ENCODE results near the gene ZBTB5.
"Not testable (repeated sequence)": the region's sequence is repeated elsewhere in the genome, so short reads cannot be mapped to it uniquely, and the experiment has no call there.

ZBTB5 gene

GRCh38 chr9:37447111-37447510 lies 18.1 kb downstream of the ZBTB5 start:
- DNase-seq = no peak

DNA sequence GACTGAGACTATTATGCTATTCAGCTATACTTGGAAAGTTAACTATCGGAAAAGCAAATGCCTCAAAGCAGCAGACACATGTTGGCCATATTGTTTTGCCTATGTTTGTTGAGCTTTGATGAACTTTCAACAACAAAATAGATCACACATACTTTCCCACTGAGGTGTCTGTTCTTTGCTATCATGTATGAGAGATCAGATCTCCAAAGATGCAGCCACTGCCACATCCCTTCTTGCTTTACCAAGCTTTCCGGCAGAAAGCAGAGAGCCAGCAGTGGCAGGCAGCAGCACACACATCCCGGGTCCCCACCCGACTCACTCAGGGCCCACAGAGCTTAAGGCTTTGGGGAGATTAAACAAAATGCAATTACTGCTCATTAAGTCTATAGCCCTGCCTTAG lies 18.8 kb downstream of the ZBTB5 start:
- DNase-seq = no peak

DNA sequence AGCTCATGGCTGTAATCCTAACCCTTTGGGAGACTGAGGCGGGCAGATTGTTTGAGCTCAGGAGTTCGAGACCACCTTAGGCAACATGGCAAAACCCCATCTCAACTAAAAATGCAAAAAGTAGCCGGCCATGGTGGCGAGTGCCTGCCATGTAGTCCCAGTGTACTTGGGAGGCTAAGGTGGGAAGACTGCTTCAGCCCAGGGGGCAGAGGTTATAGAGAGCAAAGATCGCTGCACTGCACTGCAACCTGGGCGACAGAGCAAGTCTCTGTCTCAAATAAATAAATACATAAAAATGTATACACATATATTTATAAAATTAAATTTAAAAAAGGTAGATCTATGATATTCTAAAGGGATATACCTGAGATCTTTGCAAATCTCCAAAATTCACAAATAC lies 19.4 kb downstream of the ZBTB5 start:
- DNase-seq = no peak

DNA sequence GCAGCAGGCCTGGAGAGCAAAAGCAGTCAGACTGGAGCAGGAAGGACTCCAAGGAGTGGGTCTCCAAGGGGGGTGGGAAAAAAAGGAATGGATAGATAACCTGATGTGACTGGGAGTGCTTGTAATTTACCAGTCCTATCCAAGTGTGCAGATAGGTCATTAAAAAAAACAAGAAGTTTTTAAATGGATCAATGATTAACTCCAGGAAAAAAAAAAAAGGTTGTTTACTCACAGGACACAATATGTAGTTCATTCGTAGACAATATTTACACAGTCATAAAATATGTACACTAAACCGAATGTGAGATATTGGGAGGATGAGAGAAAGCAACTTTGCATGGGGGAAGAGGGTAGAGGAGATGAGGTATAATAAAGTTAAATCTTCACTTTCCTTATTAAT lies 20.4 kb downstream of the ZBTB5 start:
- no peak for DNase-seq

DNA sequence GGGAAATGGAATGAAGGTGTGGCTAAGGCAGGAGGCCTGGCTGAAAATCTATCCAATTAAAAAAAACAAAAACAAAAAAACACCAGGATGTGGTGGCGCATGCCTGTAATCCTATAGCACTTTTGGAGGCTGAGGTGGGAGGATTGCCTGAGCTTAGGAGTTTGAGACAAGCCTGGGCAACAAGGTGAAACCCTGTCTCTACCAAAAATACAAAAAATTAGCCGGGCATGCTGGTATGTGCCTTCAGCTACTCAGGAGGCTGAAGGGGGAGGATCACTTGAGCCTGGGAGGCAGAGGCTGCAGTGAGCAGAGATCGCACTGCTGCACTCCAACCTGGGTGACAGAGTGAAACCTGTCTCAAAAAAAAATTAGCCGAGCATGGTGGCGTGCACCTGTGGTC lies 21.7 kb downstream of the ZBTB5 start:
- DNase-seq = no peak

GRCh38 chr9:37442556-37442955 lies 22.7 kb downstream of the ZBTB5 start:
- no peak for DNase-seq

DNA sequence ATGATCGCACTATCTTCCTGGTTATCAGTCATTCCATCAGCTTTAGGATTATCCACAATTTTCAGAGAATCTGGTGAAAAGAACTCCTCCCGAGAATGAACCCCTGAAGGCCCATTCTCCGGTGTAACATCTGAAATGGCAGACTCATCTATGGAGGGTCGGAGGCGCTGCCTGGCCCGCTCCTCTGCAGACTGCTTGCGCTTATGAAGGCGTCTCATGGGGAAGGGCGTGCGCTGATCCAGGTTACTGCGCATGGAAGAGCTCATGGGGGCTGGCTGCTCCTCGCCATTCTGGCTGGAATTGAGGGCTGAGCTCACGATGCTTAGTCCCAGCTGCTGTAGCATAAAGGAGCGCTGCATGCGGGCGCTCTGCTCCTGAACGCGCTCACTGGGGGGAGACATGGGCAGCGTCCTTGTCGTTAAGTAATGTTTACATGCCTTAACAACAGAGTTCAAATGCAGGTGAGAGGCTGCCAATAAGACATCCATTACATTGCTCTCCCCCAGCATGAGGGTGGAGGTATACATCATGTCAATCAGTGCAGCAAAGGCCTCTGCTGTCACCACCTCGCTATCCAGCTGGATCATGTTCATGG lies 23.4 kb downstream of the ZBTB5 start:
- DNase-seq = no peak

DNA sequence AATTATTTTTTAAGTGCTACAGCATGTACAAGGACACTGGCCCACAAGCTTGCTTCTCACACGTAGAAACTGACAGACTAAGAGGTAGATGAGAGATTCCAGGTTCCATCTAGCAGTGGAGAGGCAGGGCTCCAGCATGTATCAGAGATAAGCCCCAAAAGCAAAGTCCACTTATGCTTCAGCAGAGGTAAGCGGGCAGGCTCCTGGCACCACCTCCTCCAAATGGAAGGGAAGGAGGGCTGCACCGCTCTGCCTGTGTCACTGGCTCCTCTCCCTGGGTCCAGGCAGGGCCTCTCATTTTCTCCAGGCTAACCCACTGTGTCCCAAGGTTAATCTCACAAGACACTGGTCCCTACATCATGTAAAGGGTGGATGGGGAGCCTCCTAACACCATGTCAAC lies 26.9 kb downstream of the ZBTB5 start:
- DNase-seq = no peak

DNA sequence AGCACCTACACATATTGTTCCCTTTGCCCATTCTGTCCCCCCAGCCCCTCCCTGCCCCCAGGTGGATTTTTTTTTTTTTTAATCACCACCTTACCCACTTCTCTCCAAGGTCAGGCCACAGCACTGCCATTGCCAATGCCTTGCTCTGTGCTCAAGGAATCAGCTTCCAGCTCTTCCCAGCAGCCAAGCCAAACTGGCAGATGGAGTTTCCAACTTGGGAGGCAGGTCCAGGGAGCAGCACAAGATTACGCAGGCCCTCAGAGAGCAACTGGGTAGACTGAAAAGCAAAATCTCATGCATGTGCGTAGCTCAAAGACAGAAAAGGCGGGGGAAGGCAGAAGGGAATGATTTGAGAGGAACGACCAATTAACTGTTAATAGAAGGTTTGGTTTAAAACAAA lies 27.6 kb downstream of the ZBTB5 start:
- DNase-seq = no peak

- DNase-seq = no peak
Observed at GRCh38 chr9:37437010-37437409, 28.2 kb downstream of the ZBTB5 start.

- no peak for DNase-seq
Observed at GRCh38 chr9:37436540-37436939, 28.7 kb downstream of the ZBTB5 start.

GRCh38 chr9:37433867-37434371 lies 31.3 kb downstream of the ZBTB5 start:
- no peak for DNase-seq

- DNase-seq = no peak
Observed at GRCh38 chr9:37432020-37432419, 33.2 kb downstream of the ZBTB5 start.

- DNase-seq = no peak
Observed at GRCh38 chr9:37430841-37431597, 34.2 kb downstream of the ZBTB5 start.

DNA sequence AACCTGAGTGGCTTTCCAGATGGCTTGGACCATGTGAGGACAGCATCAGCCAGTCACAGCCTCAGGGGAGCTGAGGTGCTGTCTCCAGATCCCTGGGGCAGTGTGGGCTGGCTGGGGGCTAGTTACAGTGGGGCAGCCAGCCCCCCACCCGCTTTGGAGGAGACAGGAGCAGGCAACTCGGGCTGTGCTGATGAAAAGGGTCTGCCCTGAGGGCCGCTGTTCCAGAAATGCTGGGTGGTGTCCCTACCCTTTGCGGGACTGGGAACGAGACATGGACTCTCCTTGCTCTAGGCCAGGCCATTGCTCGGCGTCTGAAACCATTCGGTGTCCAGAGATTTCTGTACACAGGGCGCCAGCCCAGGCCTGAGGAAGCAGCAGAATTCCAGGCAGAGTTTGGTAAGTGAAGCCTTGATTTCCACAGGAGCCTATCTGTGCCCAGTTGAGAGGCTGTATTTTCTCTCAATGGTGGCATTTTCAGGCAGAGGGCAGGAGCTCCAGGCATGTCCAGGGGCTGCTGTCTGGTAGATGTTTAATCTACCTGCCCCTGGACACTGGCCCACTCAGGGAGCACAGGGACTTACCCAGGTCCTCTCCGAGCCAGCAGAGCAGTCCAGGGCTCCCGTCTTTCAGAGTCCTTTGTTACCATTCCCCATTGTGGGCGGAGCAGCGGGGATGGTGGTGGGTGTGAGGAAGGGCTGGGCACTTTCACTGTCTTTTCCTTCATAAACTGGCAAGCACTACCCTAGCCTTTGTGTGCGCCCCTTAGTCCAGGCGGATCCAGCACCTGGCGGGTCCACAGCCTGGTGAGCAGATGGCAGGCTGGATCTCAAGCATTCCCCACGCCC lies 35.6 kb downstream of the ZBTB5 start:
- no peak for DNase-seq

DNA sequence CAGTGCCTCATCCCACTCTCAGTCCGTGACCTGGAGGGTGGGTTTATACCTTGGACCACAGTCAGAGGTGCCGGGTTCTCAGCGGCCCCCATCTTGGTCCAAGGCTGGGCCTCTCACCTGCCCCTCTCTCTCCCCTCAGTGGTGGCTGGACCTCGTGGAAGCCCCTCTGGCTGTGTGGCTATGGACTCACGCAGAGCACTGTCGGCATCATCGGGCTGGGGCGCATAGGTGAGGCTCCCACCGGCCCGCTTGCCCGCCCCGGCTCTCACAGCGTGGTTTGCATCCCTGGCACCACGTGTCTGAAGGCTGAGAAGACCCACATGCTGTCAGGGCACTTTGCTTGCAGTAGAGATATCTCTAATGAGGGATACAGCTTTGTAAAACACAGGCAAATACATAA lies 36.9 kb downstream of the ZBTB5 start:
- no peak for DNase-seq

DNA sequence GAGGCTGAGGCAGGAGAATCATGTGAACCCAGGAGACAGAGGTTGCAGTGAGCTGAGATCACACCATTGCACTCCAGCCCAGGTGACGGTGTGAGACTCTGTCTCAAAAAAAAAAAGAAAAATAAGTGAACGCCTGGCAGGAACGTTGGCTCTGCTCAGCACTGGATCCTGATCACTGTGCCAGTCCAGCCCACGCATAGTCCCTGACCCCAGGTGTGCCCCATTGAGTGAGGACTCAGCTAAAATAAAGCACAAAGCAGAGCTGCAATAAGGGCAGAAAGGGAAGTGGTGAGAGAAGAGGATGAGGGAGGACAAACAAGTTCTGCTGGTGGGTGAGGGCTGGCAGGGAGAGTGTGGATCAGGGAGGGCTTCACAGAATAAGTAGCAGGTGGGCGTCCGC lies 38.4 kb downstream of the ZBTB5 start:
- DNase-seq = no peak

GRCh38 chr9:37426431-37426830 lies 38.8 kb downstream of the ZBTB5 start:
- DNase-seq = not testable (repeated sequence)

DNA sequence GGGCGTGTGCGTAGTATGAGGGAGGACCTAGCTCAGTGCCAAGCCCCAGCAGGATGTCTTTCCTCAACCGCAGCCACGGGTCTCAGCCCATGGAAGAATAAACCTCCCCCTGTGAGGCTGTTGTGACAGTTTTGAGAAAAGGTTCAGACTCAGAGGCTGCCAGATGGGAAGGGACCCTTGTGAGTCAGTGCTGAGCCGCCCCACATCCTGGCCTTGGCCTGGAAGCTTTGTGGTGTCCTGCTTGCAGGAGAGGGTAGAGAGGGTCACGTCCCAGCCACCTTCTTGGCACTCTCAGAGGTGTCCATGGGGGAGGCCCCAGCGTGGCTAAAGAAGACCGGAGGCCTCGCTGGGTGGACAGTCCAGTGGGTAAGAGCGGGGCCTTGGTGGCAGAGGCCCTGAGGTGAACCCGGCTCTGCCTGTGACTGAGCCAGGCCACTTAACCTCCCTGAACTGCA lies 39.9 kb downstream of the ZBTB5 start:
- DNase-seq = no peak

DNA sequence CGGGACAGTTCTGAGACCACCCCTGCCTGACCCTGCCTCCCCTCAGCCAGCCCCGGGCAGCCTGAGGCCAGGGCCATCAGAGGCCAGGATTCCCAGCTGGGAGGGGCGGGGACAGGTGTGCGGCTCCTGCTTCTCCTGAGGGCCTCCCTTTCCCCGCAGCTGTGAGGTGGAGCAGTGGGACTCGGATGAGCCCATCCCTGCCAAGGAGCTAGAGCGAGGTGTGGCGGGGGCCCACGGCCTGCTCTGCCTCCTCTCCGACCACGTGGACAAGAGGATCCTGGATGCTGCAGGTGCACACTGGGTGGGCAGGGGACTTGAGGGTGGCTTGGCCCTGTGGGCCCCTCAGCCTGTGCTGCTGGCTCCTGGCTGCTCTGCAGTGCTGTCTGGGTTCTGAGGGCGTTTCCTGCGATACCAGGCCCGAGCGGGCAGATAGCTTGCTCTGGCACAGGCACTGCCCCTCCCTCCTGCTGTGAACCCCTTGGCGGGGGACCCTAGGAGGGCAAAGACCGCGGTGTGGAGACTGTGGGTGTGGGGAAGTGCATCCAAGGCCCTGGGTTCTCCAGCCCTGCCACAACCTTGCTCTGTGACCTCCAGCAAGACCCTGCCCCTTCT lies 40.5 kb downstream of the ZBTB5 start:
- no peak for DNase-seq

DNA sequence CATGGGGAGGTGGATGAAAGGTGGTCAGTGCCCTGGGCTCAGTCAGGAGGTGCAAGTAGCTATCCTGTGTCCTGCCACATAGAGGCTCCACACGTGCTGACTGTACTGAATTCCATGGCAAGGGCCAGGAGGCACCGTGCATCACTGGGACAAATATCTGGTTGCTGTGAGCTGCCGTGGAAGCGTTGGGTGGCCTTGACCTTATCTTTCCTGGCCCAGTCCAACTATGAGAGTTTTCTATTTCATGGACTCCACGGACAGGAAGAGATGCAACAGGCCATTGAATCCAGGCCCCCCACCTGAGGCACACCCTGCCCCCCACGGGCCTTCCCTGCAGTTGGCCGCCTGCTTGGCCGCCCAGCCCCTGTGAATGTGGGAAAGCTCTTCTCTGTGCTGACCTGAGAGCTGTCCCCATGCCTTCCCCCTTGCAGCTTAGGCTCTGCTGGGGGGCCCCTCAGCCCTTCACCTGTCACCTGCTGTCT lies 41.0 kb downstream of the ZBTB5 start:
- DNase-seq = no peak

GRCh38 chr9:37423508-37423907 lies 41.7 kb downstream of the ZBTB5 start:
- no peak for DNase-seq
